ENCODE results near the gene INTS12.

GRCh38 chr4:105662935-105663675, 45.4 kb downstream of the INTS12 start:
- TF ChIP-seq, protein P1, sequence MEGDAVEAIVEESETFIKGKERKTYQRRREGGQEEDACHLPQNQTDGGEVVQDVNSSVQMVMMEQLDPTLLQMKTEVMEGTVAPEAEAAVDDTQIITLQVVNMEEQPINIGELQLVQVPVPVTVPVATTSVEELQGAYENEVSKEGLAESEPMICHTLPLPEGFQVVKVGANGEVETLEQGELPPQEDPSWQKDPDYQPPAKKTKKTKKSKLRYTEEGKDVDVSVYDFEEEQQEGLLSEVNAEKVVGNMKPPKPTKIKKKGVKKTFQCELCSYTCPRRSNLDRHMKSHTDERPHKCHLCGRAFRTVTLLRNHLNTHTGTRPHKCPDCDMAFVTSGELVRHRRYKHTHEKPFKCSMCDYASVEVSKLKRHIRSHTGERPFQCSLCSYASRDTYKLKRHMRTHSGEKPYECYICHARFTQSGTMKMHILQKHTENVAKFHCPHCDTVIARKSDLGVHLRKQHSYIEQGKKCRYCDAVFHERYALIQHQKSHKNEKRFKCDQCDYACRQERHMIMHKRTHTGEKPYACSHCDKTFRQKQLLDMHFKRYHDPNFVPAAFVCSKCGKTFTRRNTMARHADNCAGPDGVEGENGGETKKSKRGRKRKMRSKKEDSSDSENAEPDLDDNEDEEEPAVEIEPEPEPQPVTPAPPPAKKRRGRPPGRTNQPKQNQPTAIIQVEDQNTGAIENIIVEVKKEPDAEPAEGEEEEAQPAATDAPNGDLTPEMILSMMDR (conservative IDR thresholded peaks at IDR 0.05; ENCODE audit: low read depth, low read length) = no peak
- TF ChIP-seq EZH2 (IDR thresholded peaks at IDR 0.05; ENCODE audit: low read length, unreplicated experiment) (no peak), EZH2phosphoT487 (IDR thresholded peaks at IDR 0.05; ENCODE audit: borderline replicate concordance, low read length) (no peak)

All from PC-3 (cell line).